HUES64 (cell line): Measurements from ENCODE around the gene JADE2.
"Not testable (repeated sequence)": the region's sequence is repeated elsewhere in the genome, so short reads cannot be mapped to it uniquely, and the experiment has no call there.

ENCODE experiments used
- H3K27ac ChIP-seq: 2 replicates; pipeline ENCODE4 v1.7.0; 2013; ENCODE audit warnings: low read depth, low read length, inconsistent platforms
- H3K27me3 ChIP-seq: 2 replicates; pipeline ENCODE4 v1.6.1; 2013; ENCODE audit warnings: mild to moderate bottlenecking, low read length; ENCODE audit not compliant: insufficient read depth
- H3K36me3 ChIP-seq: 2 replicates; pipeline ENCODE4 v1.6.1; 2013; ENCODE audit warnings: mild to moderate bottlenecking, low read length; ENCODE audit not compliant: insufficient read depth
- H3K4me1 ChIP-seq: 2 replicates; pipeline ENCODE4 v1.6.1; 2013; ENCODE audit warnings: mild to moderate bottlenecking, low read length, moderate library complexity; ENCODE audit not compliant: insufficient read depth
- H3K4me3 ChIP-seq: 2 replicates; pipeline ENCODE4 v1.5.1; 2013; ENCODE audit warnings: mild to moderate bottlenecking, low read length, moderate library complexity
- H3K9ac ChIP-seq: 2 replicates; pipeline ENCODE4 v1.6.1; 2013; ENCODE audit warnings: mild to moderate bottlenecking, low read depth, low read length
- H3K9me3 ChIP-seq: 2 replicates; pipeline ENCODE4 v1.6.1; 2013; ENCODE audit warnings: low read depth, low read length; ENCODE audit not compliant: insufficient read depth
- WGBS: fragments of 150-250, 120-280 bp; methylation state at CpG from one replicate; pipeline ENCODE4 v1.1.7; 2013; ENCODE audit warnings: missing lambda C conversion rate; 5-methylcytosine and 5-hydroxymethylcytosine counted together

JADE2 gene

GRCh38 chr5:134555223-134555889 lies 29.9 kb downstream of the JADE2 start:
- H3K27ac ChIP-seq, result peak overlapping the region; percentile 46; the same call in 1 of the 2 replicates
- peaks cover 5% of the 10 kb centered on the region; the same call in 1 of the 2 replicates for H3K4me1 ChIP-seq
- peaks cover 55% of the 10 kb centered on the region for H3K36me3 ChIP-seq
- no peaks in the 10 kb centered on the region for H3K27me3 ChIP-seq
- no peak overlapping the region for H3K4me3 ChIP-seq
- H3K9ac ChIP-seq, result no peak overlapping the region
- no peaks in the 10 kb centered on the region for H3K9me3 ChIP-seq
- 88% methylated on average over 7 of the region's 7 CpGs for WGBS

- no peaks in the 10 kb centered on the region for H3K27me3 ChIP-seq
- no peak overlapping the region for H3K9ac ChIP-seq
- no peaks in the 10 kb centered on the region for H3K4me1 ChIP-seq
- H3K9me3 ChIP-seq, result no peaks in the 10 kb centered on the region
- H3K4me3 ChIP-seq, result no peak overlapping the region
- peaks cover 56% of the 10 kb centered on the region for H3K36me3 ChIP-seq
- 82% methylated on average over 10 of the region's 11 CpGs for WGBS
- H3K27ac ChIP-seq, result no peak overlapping the region; the same call in 1 of the 2 replicates
Observed at GRCh38 chr5:134555890-134556311, 30.4 kb downstream of the JADE2 start.

DNA sequence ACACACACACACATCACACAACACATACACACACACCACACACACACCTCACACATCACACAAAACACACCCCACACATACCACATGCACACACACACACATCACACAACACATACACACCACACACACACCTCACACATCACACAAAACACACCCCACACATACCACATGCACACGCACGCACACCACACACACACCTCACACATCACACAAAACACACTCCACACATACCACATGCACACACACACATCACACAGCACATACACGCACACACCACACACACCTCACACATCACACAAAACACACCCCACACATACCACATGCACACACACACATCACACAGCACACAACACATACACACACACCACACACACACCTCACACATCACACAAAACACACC lies 31.1 kb downstream of the JADE2 start:
- peaks cover 61% of the 10 kb centered on the region for H3K36me3 ChIP-seq
- not testable (repeated sequence) for H3K9ac ChIP-seq, H3K27ac ChIP-seq, H3K27me3 ChIP-seq, H3K9me3 ChIP-seq, H3K4me1 ChIP-seq, H3K4me3 ChIP-seq
- WGBS, result 96% methylated on average over 3 of the region's 3 CpGs

DNA sequence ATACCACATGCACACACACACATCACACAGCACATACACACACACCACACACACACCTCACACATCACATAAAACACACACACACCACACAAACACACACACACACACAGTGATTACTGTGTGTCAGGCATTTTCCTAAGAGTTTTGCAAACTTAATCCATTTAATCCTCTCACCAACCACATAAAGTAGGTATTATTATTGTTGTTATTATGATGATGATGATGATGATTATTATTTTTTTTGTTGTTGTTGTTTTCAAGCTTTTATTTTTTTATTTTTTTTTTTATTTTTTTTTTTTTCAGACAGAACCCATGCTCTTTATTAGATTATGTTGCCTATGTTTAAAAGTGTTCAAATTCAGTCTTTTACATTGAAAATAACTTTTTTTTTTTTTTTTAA lies 31.5 kb downstream of the JADE2 start:
- Histone ChIP-seq H3K27me3 (no peaks in the 10 kb centered on the region), H3K9me3 (no peaks in the 10 kb centered on the region), H3K4me3 (no peak overlapping the region), H3K9ac (no peak overlapping the region), H3K4me1 (no peaks in the 10 kb centered on the region), H3K27ac (no peak overlapping the region), H3K36me3 (peaks cover 61% of the 10 kb centered on the region)

DNA sequence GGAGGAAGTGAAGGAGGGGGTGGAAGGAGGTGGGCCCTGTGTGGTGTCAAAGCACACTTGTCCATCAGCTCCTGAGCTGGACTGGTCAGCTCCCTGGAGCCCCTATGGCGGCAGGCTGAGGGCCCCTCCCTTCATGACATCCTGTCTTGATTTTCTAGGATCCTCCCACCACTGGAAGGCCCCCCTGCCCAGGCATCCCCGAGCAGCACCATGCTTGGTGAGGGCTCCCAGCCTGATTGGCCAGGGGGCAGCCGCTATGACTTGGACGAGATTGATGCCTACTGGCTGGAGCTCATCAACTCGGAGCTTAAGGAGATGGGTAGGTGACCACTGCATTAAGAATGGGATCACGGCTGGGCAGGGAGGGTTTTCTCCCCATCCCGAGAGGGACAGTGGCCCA lies 34.2 kb downstream of the JADE2 start:
- Histone ChIP-seq H3K4me1 (no peaks in the 10 kb centered on the region), H3K9me3 (no peaks in the 10 kb centered on the region), H3K27ac (no peak overlapping the region), H3K9ac (no peak overlapping the region), H3K4me3 (no peak overlapping the region), H3K27me3 (no peaks in the 10 kb centered on the region), H3K36me3 (peaks cover 70% of the 10 kb centered on the region)
- WGBS, result 93% methylated on average over 7 of the region's 7 CpGs

- Histone ChIP-seq H3K9ac (no peak overlapping the region), H3K27ac (no peak overlapping the region), H3K4me3 (no peak overlapping the region), H3K36me3 (peaks cover 77% of the 10 kb centered on the region), H3K4me1 (no peaks in the 10 kb centered on the region), H3K27me3 (no peaks in the 10 kb centered on the region), H3K9me3 (no peaks in the 10 kb centered on the region)
- 97% methylated on average over 15 of the region's 15 CpGs for WGBS
Observed at GRCh38 chr5:134560698-134561097, 35.2 kb downstream of the JADE2 start.

DNA sequence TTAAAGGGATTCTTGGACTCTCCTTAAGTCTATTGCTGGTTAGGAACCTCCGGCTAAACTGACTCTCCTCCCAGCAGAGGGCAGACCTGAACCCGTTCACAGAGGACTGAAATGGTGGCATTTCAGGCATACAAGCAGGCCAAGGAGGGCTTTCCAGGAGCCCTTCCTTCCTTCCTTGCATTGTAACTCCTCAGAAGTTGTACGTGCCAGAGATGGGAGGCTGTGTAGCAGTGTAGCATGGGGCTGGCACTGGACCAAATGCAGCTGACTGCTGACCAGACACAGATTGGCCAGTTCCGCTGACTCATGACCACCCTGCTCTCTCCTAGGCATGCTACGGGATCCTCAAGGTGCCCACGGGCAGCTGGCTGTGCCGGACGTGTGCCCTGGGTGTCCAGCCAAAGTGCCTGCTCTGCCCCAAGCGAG lies 36.4 kb downstream of the JADE2 start:
- H3K27ac ChIP-seq, result peak overlapping the region; percentile 55; the same call in 1 of the 2 replicates
- H3K9me3 ChIP-seq, result no peaks in the 10 kb centered on the region
- H3K4me3 ChIP-seq, result no peak overlapping the region
- 91% methylated on average over 9 of the region's 9 CpGs for WGBS
- peak overlapping the region; percentile 38; the same call in 1 of the 2 replicates for H3K9ac ChIP-seq
- H3K36me3 ChIP-seq, result peaks cover 83% of the 10 kb centered on the region
- H3K27me3 ChIP-seq, result no peaks in the 10 kb centered on the region
- H3K4me1 ChIP-seq, result no peaks in the 10 kb centered on the region

- WGBS, result 95% methylated on average over 7 of the region's 7 CpGs
- no peak overlapping the region for H3K4me3 ChIP-seq
- H3K36me3 ChIP-seq, result peaks cover 95% of the 10 kb centered on the region
- H3K4me1 ChIP-seq, result no peaks in the 10 kb centered on the region
- H3K27ac ChIP-seq, result no peak overlapping the region
- H3K27me3 ChIP-seq, result no peaks in the 10 kb centered on the region
- no peaks in the 10 kb centered on the region for H3K9me3 ChIP-seq
- no peak overlapping the region for H3K9ac ChIP-seq
Observed at GRCh38 chr5:134563221-134563620, 37.8 kb downstream of the JADE2 start.

GRCh38 chr5:134563962-134564361 lies 38.5 kb downstream of the JADE2 start:
- Histone ChIP-seq H3K4me3 (no peak overlapping the region), H3K9me3 (no peaks in the 10 kb centered on the region), H3K27ac (no peak overlapping the region), H3K27me3 (no peaks in the 10 kb centered on the region), H3K36me3 (peaks cover 91% of the 10 kb centered on the region), H3K4me1 (no peaks in the 10 kb centered on the region), H3K9ac (no peak overlapping the region)
- 84% methylated on average over 5 of the region's 5 CpGs for WGBS

DNA sequence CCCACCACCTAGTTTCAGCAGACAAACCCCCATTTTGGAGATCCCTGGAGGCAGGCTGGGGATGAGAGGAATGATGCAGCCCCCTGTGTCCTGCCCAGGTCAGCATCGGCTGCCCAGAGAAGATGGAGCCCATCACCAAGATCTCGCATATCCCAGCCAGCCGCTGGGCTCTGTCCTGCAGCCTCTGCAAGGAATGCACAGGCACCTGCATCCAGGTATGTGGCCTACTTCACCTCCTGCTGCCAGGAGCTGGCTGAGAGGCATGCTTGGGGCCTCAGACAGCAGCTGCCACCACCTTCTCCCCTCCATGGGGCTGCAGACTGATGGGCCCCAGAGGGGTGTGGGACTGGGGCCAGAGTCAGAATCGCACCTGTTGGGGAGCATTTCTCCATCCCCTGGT lies 38.9 kb downstream of the JADE2 start:
- H3K27ac ChIP-seq, result no peak overlapping the region
- no peaks in the 10 kb centered on the region for H3K4me1 ChIP-seq
- H3K4me3 ChIP-seq, result no peak overlapping the region
- no peaks in the 10 kb centered on the region for H3K27me3 ChIP-seq
- H3K36me3 ChIP-seq, result peaks cover 91% of the 10 kb centered on the region
- no peaks in the 10 kb centered on the region for H3K9me3 ChIP-seq
- 96% methylated on average over 4 of the region's 4 CpGs for WGBS
- H3K9ac ChIP-seq, result no peak overlapping the region

- Histone ChIP-seq H3K4me3 (no peak overlapping the region), H3K27ac (no peak overlapping the region), H3K36me3 (peaks cover 88% of the 10 kb centered on the region), H3K27me3 (no peaks in the 10 kb centered on the region), H3K4me1 (no peaks in the 10 kb centered on the region), H3K9me3 (no peaks in the 10 kb centered on the region), H3K9ac (no peak overlapping the region)
- 96% methylated on average over 28 of the region's 28 CpGs for WGBS
Observed at GRCh38 chr5:134565791-134566740, 40.6 kb downstream of the JADE2 start.
